Transverse colon (tissue), 4 donors: ENCODE measurements around the gene SETX. TPM values are rescaled to one million over a fixed set of nuclear protein-coding genes. Genes with fewer than 3 reads are reported as not detected.

ENCODE experiments used
- DNase-seq: peaks from one replicate; pipeline ENCODE4 v3.0.0-alpha.2; 2019
- H3K27ac ChIP-seq, 4 donors: fragments of 200-600 bp; sonication (generic); 2 replicates each; pipeline ENCODE4 v1.5.1; 2016 to 2018; ENCODE audit warnings: inconsistent platforms in 4 of 4
- H3K27me3 ChIP-seq: fragments of 200-600 bp; sonication (generic); 2 replicates; pipeline ENCODE4 v1.5.1; 2017; ENCODE audit warnings: inconsistent platforms
- H3K36me3 ChIP-seq, 4 donors: fragments of 200-600 bp; sonication (generic); 2 replicates each; pipeline ENCODE4 v1.5.1; 2017 to 2019; ENCODE audit warnings: inconsistent platforms in 4 of 4
- H3K4me1 ChIP-seq, 4 donors: fragments of 200-600 bp; sonication (generic); 2 replicates each; pipeline ENCODE4 v1.5.1; 2017 to 2020; ENCODE audit warnings: inconsistent platforms in 4 of 4
- H3K4me3 ChIP-seq, 4 donors: fragments of 200-600 bp; sonication (generic); 1 replicate in 1 of 4; 2 replicates in 3 of 4; pipeline versions ENCODE4 v1.5.1 to v1.6.1; 2017 to 2019; ENCODE audit warnings: inconsistent platforms in 4 of 4
- H3K9me3 ChIP-seq, 2 donors: fragments of 200-600 bp; sonication (generic); 2 replicates each; pipeline ENCODE4 v1.5.1; 2017 to 2019; ENCODE audit warnings: inconsistent platforms in 2 of 2
- CTCF ChIP-seq, 5 experiments: fragments of 200-600 bp in 3 of 5; fragments of 450-650 bp in 2 of 5; sonication (generic) in 3 of 5; IDR thresholded peaks; 1 replicate in 2 of 5; 2 replicates in 3 of 5; pipeline ENCODE4 v1.5.1; 2016 to 2017; ENCODE audit warnings: antibody characterized with exemption in 5 of 5, inconsistent platforms in 3 of 5, mild to moderate bottlenecking in 2 of 5, moderate library complexity in 1 of 5
- EP300 ChIP-seq: sonication (generic); formaldehyde crosslinking; IDR thresholded peaks from one replicate; pipeline ENCODE4 v1.6.1; 2017; ENCODE audit warnings: antibody characterized with exemption, low read depth
- POLR2A ChIP-seq: fragments of 450-650 bp; IDR thresholded peaks from one replicate; pipeline ENCODE4 v1.6.1; 2016; ENCODE audit warnings: antibody characterized with exemption, mild to moderate bottlenecking, moderate library complexity
- POLR2AphosphoS5 ChIP-seq, 3 donors: sonication (generic); formaldehyde crosslinking; IDR thresholded peaks; one replicate each; pipeline ENCODE4 v1.6.1; 2016; ENCODE audit warnings: antibody characterized with exemption in 3 of 3
- WGBS, 2 donors: methylation state at CpG; one replicate each; pipeline ENCODE4 v1.1.5; 2018; ENCODE audit warnings: low coverage in 1 of 2; 5-methylcytosine and 5-hydroxymethylcytosine counted together
- in situ Hi-C, 4 donors: fragments of 200-750 bp; cut with MboI; loops; one replicate each; pipeline versions ENCODE4 v1.15.0 to v1.15.1; 2017; ENCODE audit warnings: low sequenced_read_pairs in 3 of 4, low pct_ligation_motif_present in 1 of 4, low pct_unique_long_range_greater_than_20kb in 1 of 4
- intact Hi-C: fragments of 100-400 bp; cut with DNase I; formaldehyde crosslinking; loops from one replicate; pipeline ENCODE4 v1.15.1; 2023; ENCODE audit warnings: low total_unique reads
- total RNA-seq, 4 donors: library from RNA; depleted of rRNA; stranded (reverse); fragments of >200 nt; gene quantifications; one replicate each; pipeline ENCODE4 v1.1.0, GENCODE V29; 2016

SETX gene
- total RNA-seq, 4 donors from 2014 or later: 27.7 to 70.5 (median 48.5) TPM

GRCh38 chr9:132299221-132299620, 55.6 kb downstream of the SETX start:
- H3K9me3 ChIP-seq: no peaks in the 10 kb centered on the region
- no peak for TF ChIP-seq CTCF (IDR thresholded peaks at IDR 0.05)
- no peak for TF ChIP-seq POLR2A
- no peak for TF ChIP-seq POLR2AphosphoS5 (IDR thresholded peaks at IDR 0.05)
- no peak for TF ChIP-seq EP300
- in situ Hi-C loops (no loop called here), intact Hi-C loops (no loop called here)
- H3K27ac ChIP-seq: no peak overlapping the region
- H3K36me3 ChIP-seq: peaks cover 0 to 85% (median 39%) of the 10 kb centered on the region in 4 donors
- H3K4me3 ChIP-seq: no peak overlapping the region
- no peaks in the 10 kb centered on the region for H3K27me3 ChIP-seq
- H3K4me1 ChIP-seq: no peaks in the 10 kb centered on the region
- no peak for DNase-seq

GRCh38 chr9:132295181-132295580, 59.6 kb downstream of the SETX start:
- Histone ChIP-seq H3K9me3 (no peaks in the 10 kb centered on the region), H3K27me3 (no peaks in the 10 kb centered on the region), H3K36me3 (peaks cover 0 to 67% (median 31%) of the 10 kb centered on the region in 4 donors), H3K4me1 (no peaks in the 10 kb centered on the region), H3K4me3 (no peak overlapping the region), H3K27ac (no peak overlapping the region)
- in situ Hi-C loops (no loop called here), intact Hi-C loops (no loop called here)
- TF ChIP-seq EP300: no peak
- no peak for TF ChIP-seq POLR2AphosphoS5 (IDR thresholded peaks at IDR 0.05)
- TF ChIP-seq CTCF (IDR thresholded peaks at IDR 0.05): no peak
- no peak for TF ChIP-seq POLR2A
- no peak for DNase-seq
- WGBS, 2 donors: 88 to 90% methylated on average over 2 of the region's 2 CpGs

- WGBS, 2 donors: 84 to 87% methylated on average over 7 to 13 of the region's 13 CpGs
- DNase-seq: no peak
- intact Hi-C loops (no loop called here), in situ Hi-C loops (no loop called here)
- Histone ChIP-seq H3K4me1 (peaks cover 0 to 4% (median 0%) of the 10 kb centered on the region in 4 donors), H3K27me3 (no peaks in the 10 kb centered on the region), H3K4me3 (no peak overlapping the region), H3K27ac (no peak overlapping the region), H3K9me3 (no peaks in the 10 kb centered on the region), H3K36me3 (peaks cover 0 to 55% (median 26%) of the 10 kb centered on the region in 4 donors)
- TF ChIP-seq POLR2AphosphoS5 (IDR thresholded peaks at IDR 0.05) (no peak), EP300 (no peak), POLR2A (no peak), CTCF (IDR thresholded peaks at IDR 0.05) (no peak)
Observed at GRCh38 chr9:132293145-132293721, 61.6 kb downstream of the SETX start.

DNA sequence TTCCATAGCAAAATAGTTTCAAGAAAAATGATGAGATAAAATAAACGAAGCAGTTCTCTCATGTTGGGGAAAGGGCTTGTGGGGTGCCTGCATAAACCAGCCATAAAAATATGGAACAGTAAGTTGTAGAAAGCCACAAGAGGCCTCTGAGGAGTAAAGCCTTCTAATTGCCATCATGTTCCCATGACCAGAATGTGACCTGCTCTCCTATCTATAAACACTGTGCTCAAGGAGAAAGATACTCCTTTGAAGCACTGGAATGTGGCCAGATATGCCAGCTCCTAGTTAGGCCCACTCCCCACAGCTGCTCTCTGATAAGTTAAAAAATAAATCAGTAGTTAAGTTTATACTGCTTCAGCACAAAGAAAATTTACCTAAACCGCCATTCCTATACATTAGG, 65.8 kb downstream of the SETX start:
- no peaks in the 10 kb centered on the region for H3K9me3 ChIP-seq
- no peak overlapping the region for H3K27ac ChIP-seq
- in situ Hi-C loops: no loop called here
- DNase-seq: no peak
- H3K36me3 ChIP-seq: peaks cover 0 to 50% (median 23%) of the 10 kb centered on the region in 4 donors
- no peak for TF ChIP-seq POLR2A
- H3K27me3 ChIP-seq: no peaks in the 10 kb centered on the region
- intact Hi-C loops: no loop called here
- peaks cover 0 to 4% (median 0%) of the 10 kb centered on the region in 4 donors for H3K4me1 ChIP-seq
- H3K4me3 ChIP-seq: no peak overlapping the region
- 72 to 96% methylated on average over 2 of the region's 2 CpGs for WGBS, 2 donors

DNA sequence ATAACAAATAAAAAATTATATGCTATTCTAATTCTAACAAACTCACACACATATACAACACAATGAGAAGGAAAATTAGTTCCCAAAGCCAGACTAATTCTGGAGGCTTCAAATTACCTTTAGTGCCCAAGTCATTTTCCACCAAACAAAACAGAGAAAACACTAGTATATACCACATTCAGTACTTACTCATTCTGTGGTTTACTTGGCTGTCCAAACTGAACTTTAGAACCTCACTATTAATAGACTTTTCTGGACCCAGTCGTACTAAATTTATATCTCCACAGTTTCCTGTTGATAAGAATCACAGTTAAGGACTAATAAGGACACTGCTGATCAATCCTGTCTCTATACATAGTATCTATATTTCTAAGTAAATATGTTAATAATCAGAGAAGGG, 66.4 kb downstream of the SETX start:
- intact Hi-C loops: no loop called here
- in situ Hi-C loops: no loop called here
- H3K27me3 ChIP-seq: no peaks in the 10 kb centered on the region
- no peak overlapping the region for H3K4me3 ChIP-seq
- no peaks in the 10 kb centered on the region for H3K9me3 ChIP-seq
- no peak for TF ChIP-seq EP300
- TF ChIP-seq CTCF (IDR thresholded peaks at IDR 0.05): no peak
- no peak overlapping the region for H3K27ac ChIP-seq
- H3K4me1 ChIP-seq: peaks cover 0 to 4% (median 0%) of the 10 kb centered on the region in 4 donors
- H3K36me3 ChIP-seq: peaks cover 0 to 51% (median 23%) of the 10 kb centered on the region in 4 donors
- WGBS, 2 donors: 27 to 29% methylated on average over 1 of the region's 1 CpG
- DNase-seq: no peak
